Naive thymus-derived CD8-positive, alpha-beta T cell (primary cell): Measurements from ENCODE around the gene ARID5B. TPM values are rescaled to one million over a fixed set of nuclear protein-coding genes. Genes with fewer than 3 reads are reported as not detected.
"Not testable (repeated sequence)": the region's sequence is repeated elsewhere in the genome, so short reads cannot be mapped to it uniquely, and the experiment has no call there.

Experiments used
- ATAC-seq, 2 donors: fragments of 150-1000 bp; cut with Tn5 transposase in 1 of 2; sonication (Bioruptor Pico), chemical (Tn5 transposase) in 1 of 2; 1 replicate in 1 of 2; 2 replicates in 1 of 2; pipeline ENCODE4 v1.10.0; 2021; ENCODE audit warnings: mild to moderate bottlenecking in 2 of 2, moderate library complexity in 2 of 2
- POLR2A ChIA-PET: fragments of 350-600 bp; sonication (Branson Sonifier 250); formaldehyde crosslinking; loops from one replicate; lab custom pipeline; 2021; ENCODE audit warnings: antibody characterized with exemption; lab: Charles Lee
- DNase-seq, 10 donors: peaks; one replicate each; pipeline versions ENCODE4 v3.0.0 to v3.0.0-alpha.2; 2020 to 2022
- H3K27ac Mint-ChIP-seq, 10 donors: one replicate each; pipeline ENCODE4 v1.8.0; 2020 to 2022; ENCODE audit warnings: mild to moderate bottlenecking in 10 of 10, mixed read lengths in 10 of 10, moderate library complexity in 4 of 10, inconsistent platforms in 1 of 10
- H3K27me3 Mint-ChIP-seq, 5 donors: one replicate each; pipeline ENCODE4 v1.8.0; 2021 to 2022; ENCODE audit warnings: mixed read lengths in 5 of 5
- H3K36me3 Mint-ChIP-seq, 3 donors: one replicate each; pipeline ENCODE4 v1.8.0; 2020 to 2022; ENCODE audit warnings: mixed read lengths in 3 of 3, mild to moderate bottlenecking in 2 of 3, inconsistent platforms in 1 of 3
- H3K4me1 Mint-ChIP-seq, 4 donors: one replicate each; pipeline ENCODE4 v1.8.0; 2021 to 2022; ENCODE audit warnings: mixed read lengths in 4 of 4
- H3K4me3 Mint-ChIP-seq, 10 donors: one replicate each; pipeline ENCODE4 v1.8.0; 2020 to 2022; ENCODE audit warnings: mild to moderate bottlenecking in 10 of 10, mixed read lengths in 10 of 10, moderate library complexity in 6 of 10, inconsistent platforms in 1 of 10
- H3K9me3 Mint-ChIP-seq, 9 donors: one replicate each; pipeline ENCODE4 v1.8.0; 2020 to 2022; ENCODE audit warnings: mixed read lengths in 9 of 9, mild to moderate bottlenecking in 3 of 9, inconsistent platforms in 1 of 9, moderate library complexity in 1 of 9
- polyA plus RNA-seq, 3 donors: library from polyadenylated mRNA; unstranded; fragments of 300-500 nt; fragmentation: Illumina TruSeq; gene quantifications; one replicate each; pipeline ENCODE4 v1.2.3, GENCODE V29; 2021
- total RNA-seq, 8 experiments: library from RNA in 2 of 8; stranded (reverse) in 2 of 8; gene quantifications; one replicate each; pipeline ENCODE4 v1.2.3 and lab custom pipeline; 2021 to 2026

ARID5B gene
- total RNA-seq, result 10 to 100 TPM in 1 of 2 experiments, 1 to 10 TPM in 1; 9.6 to 12.4 TPM
- 10 to 100 TPM; 12.6 to 22.5 (median 16.2) TPM for polyA plus RNA-seq
- total RNA-seq (lab: John Stamatoyannopoulos, UW), result 14.1 to 106 (median 31.3) reads per million in 6 experiments

DNA sequence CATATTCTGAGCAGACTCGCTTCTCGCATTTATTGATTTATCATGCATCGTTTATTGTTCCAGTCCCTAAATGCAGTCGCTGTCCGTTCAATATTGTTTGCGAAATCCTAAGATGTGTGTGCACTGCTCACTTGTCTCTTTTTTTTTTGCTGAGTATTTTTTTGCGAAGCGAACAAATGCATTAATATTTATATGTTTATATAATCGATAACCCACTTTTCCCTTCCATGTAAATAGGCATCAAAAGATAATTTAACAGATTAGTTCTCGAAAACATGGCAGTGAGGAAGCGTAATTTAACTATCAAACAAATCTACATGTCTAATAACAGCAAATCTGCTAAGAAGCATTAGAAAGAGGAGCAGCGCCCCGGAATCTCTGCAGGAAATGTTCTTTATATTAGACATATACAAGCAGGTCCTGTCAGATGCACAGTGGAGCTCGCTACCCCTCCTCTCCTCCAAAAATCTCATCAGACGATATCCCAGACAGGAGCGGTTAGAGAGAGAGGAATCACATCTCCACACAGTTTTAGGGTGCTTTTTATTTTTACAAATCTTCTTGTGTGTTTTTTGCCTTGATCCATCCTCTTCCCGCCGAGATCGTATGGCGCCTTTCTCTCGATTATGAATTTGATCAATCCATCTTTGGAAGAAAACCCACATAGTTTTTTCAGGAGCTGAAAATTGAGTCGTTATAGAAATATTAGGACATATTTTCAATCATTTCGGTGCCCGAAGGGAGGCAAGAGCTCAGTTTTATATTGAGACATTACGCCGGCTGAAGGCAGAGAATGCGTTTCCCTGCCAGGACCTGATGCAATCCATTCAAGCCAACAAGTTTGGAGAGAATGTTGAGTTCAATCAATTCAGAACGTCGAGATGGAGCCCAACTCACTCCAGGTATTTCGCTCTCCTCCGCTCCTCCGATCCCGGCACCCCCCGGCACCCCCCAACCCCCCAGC is at the start of gene ARID5B:
Gene ARID5B, plus strand, starts transcription at position 871 of the 964 bp plus-strand sequence. Its CDS starts 11 bp downstream, at position 882.
- POLR2A ChIA-PET, result interaction anchor here (0.7 to 3.5 kb wide), 4 partner anchors 34 to 44 kb away, joined by 3 to 24 read pairs (median 6); no protein-coding TSS in a partner anchor
- peak within 1 kb of the TSS; percentile 85 to 99 (median 94) for H3K27ac Mint-ChIP-seq
- no peaks in the 10 kb centered on the region for H3K9me3 Mint-ChIP-seq
- peak within 1 kb of the TSS; percentile 83 to 96 (median 91) for H3K4me3 Mint-ChIP-seq
- no peaks in the 10 kb centered on the region for H3K36me3 Mint-ChIP-seq
- ATAC-seq, result no peak
- H3K27me3 Mint-ChIP-seq, result peaks cover 0 to 4% (median 0%) of the 10 kb centered on the region in 5 donors
- peak in 9 of 10 donors; percentile 14 to 82 (median 45) for DNase-seq
- H3K4me1 Mint-ChIP-seq, result peaks cover 14 to 60% (median 51%) of the 10 kb centered on the region in 4 donors

DNA sequence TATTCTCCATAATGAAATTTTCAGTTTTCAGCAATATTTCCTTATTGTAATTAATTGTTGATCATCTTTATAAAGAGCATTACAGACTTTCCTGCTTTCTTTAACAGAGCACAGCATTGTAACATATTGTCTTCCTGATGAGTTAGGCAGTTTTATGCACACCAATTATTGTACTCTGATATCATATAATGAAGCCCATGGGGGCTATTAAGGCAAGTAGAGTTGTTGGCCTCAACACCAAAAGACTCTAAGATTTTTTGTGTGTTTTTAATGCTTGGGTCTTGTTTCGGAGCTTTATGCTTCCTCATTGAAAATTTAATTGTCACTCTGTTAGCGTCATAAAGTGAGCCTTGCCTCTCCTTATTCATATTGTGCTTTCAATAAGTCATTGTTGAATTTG is 49.2 kb upstream of the ARID5B start:
- ATAC-seq (no peak), DNase-seq (no peak)
- POLR2A ChIA-PET, result no interaction called here
- Mint-ChIP-seq H3K27me3 (peaks cover 0 to 10% (median 4%) of the 10 kb centered on the region in 5 donors), H3K4me3 (no peak overlapping the region), H3K9me3 (no peaks in the 10 kb centered on the region), H3K4me1 (peaks cover 0 to 2% (median under 1%) of the 10 kb centered on the region in 4 donors), H3K27ac (no peak overlapping the region), H3K36me3 (no peaks in the 10 kb centered on the region)

DNA sequence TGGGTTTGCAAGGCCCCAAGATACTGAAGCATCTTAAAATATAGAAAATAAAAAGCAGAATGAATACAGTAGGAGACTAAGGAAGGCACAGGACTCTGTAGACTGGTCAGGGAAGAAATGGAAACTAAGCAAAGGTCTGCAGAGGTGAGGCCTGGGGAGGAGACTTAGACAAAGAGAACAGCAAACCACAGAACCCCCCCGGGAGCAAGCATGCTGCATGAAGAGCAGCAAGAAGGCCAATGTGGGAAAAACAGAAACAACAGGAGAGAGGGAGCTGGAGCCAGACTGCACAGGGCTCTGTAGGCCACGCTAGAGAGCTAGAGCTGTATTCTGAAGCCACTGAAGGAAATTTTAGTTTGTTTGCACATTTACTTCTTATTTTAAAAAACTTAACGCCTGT is 45.7 kb upstream of the ARID5B start:
- ATAC-seq (no peak), DNase-seq (no peak)
- POLR2A ChIA-PET, result no interaction called here
- H3K36me3 Mint-ChIP-seq, result no peaks in the 10 kb centered on the region
- H3K27me3 Mint-ChIP-seq, result peaks cover 0 to 10% (median 4%) of the 10 kb centered on the region in 5 donors
- no peak overlapping the region for H3K27ac Mint-ChIP-seq
- H3K4me3 Mint-ChIP-seq, result no peak overlapping the region
- no peaks in the 10 kb centered on the region for H3K4me1 Mint-ChIP-seq
- H3K9me3 Mint-ChIP-seq, result no peaks in the 10 kb centered on the region

DNA sequence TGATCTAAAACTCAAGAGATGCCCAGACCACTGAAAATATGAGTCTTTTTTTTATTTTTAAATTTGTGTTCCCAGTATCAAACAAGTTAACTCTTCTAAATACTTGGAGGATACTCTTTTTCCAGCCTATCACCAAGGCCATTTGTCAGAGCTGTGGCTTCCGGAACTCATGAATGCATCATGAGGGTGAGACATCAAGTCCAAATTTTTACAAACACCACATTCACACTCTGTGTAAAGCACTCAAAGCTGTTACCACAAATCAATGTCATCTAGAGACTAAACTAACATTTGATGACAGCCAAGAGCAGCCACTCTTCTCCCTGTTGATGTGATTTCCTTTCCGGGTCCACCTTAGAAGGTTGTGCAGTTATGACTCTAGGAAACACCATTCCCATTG is 43.8 kb upstream of the ARID5B start:
- H3K27ac Mint-ChIP-seq, result no peak overlapping the region
- no peak for ATAC-seq
- DNase-seq, result no peak
- no peaks in the 10 kb centered on the region for H3K36me3 Mint-ChIP-seq
- no peaks in the 10 kb centered on the region for H3K9me3 Mint-ChIP-seq
- H3K4me1 Mint-ChIP-seq, result no peaks in the 10 kb centered on the region
- H3K27me3 Mint-ChIP-seq, result peaks cover 0 to 10% (median 3%) of the 10 kb centered on the region in 5 donors
- no peak overlapping the region for H3K4me3 Mint-ChIP-seq
- POLR2A ChIA-PET, result no interaction called here

DNA sequence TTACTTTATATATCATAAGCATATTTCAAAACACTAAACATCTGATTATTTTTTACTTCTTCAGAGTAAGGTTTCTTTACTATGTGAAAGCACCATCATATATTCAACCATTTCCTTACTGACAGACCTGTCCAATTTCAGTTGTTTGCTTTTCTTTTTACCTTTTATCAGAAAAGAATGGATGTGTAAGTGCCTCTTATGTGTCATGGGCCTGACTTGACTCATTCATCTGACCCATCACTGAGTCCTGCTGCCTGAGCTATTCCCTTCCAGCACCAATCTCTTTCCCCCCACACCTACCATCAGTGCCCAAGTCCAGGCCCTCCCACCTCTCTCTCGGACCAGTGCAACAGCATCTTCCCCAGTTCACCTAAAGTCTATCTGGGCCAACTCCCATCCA is 41.7 kb upstream of the ARID5B start:
- Mint-ChIP-seq H3K36me3 (no peaks in the 10 kb centered on the region), H3K9me3 (no peaks in the 10 kb centered on the region), H3K4me1 (no peaks in the 10 kb centered on the region), H3K27ac (no peak overlapping the region), H3K27me3 (peaks cover 0 to 10% (median 3%) of the 10 kb centered on the region in 5 donors), H3K4me3 (no peak overlapping the region)
- ATAC-seq, result no peak
- DNase-seq, result no peak
- POLR2A ChIA-PET, result no interaction called here

GRCh38 chr10:61860964-61861758 is 40.3 kb upstream of the ARID5B start:
- Mint-ChIP-seq H3K9me3 (no peaks in the 10 kb centered on the region), H3K4me3 (no peak overlapping the region), H3K36me3 (no peaks in the 10 kb centered on the region), H3K27me3 (no peaks in the 10 kb centered on the region), H3K27ac (no peak overlapping the region), H3K4me1 (no peaks in the 10 kb centered on the region)
- DNase-seq (no peak), ATAC-seq (no peak)
- POLR2A ChIA-PET, result interaction anchor here (0.7 kb wide), 1 partner anchor 111 kb away, joined by 4 read pairs; no protein-coding TSS in a partner anchor

- POLR2A ChIA-PET, result no interaction called here
- Mint-ChIP-seq H3K27me3 (no peaks in the 10 kb centered on the region), H3K36me3 (no peaks in the 10 kb centered on the region), H3K4me3 (no peak overlapping the region), H3K27ac (no peak overlapping the region), H3K4me1 (peaks cover 0 to 11% (median 2%) of the 10 kb centered on the region in 4 donors), H3K9me3 (no peaks in the 10 kb centered on the region)
- no peak for DNase-seq
- no peak for ATAC-seq
These were observed 37.5 kb upstream of the ARID5B start for GRCh38 chr10:61863981-61864380.

DNA sequence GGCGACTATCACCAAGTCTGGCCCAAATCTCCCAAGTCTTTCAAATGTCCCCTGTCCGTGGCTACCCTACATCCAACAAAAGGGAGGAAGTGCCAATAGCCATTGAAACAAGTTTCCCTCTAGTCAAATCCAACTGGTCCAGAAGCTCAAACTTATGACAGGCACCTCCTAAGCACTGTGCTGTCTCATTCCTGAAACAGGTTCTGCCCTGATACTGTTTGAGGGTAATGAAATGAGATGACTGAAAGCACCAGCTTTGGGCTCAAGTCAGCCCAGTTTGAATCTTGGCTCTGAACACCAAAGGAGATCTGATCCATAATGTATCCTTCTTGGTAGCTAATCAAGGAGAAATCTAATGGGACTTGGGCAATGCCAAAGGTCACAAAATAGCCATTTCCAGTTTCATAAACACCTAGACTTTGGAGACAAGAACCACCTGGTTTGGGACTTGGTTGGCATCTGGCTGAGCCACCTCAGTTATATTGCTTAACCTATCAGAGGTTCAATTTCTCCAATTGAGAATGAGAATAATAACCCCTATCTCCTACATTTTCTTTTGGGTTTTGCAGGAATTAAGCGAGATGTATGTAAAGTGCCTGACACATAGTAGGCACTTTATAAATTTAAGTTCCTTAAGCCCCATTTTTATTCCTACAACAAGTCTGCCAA is 34.7 kb upstream of the ARID5B start:
- peak overlapping the region in 8 of 10 donors; percentile 12 to 82 (median 76) for H3K27ac Mint-ChIP-seq
- peak overlapping the region; percentile 64 to 89 (median 75) for H3K4me3 Mint-ChIP-seq
- no peak for ATAC-seq
- peaks cover 0 to 11% (median 2%) of the 10 kb centered on the region in 4 donors for H3K4me1 Mint-ChIP-seq
- H3K27me3 Mint-ChIP-seq, result no peaks in the 10 kb centered on the region
- POLR2A ChIA-PET, result interaction anchor here (1.8 to 2.1 kb wide), 3 partner anchors 33 to 116 kb away, joined by 10 to 24 read pairs (median 10); partner anchors contain the start of gene ARID5B
- H3K36me3 Mint-ChIP-seq, result no peaks in the 10 kb centered on the region
- H3K9me3 Mint-ChIP-seq, result no peaks in the 10 kb centered on the region
- DNase-seq, result no peak

GRCh38 chr10:61867374-61867773 is 34.1 kb upstream of the ARID5B start:
- not testable (repeated sequence) for H3K9me3 Mint-ChIP-seq, H3K36me3 Mint-ChIP-seq, H3K27me3 Mint-ChIP-seq
- DNase-seq (peak in 2 of 10 donors; percentile 3 to 26), ATAC-seq (peak in 1 of 2 donors; percentile 44)
- Mint-ChIP-seq H3K4me3 (peak overlapping the region; percentile 64 to 89 (median 75)), H3K4me1 (peaks cover 0 to 11% (median 2%) of the 10 kb centered on the region in 4 donors), H3K27ac (peak overlapping the region in 8 of 10 donors; percentile 12 to 82 (median 76))
- POLR2A ChIA-PET, result interaction anchor here (1.1 to 2.1 kb wide), 7 partner anchors 16 to 401 kb away, joined by 3 to 24 read pairs (median 6); partner anchors contain the start of genes ARID5B and RTKN2

GRCh38 chr10:61867817-61868216 is 33.7 kb upstream of the ARID5B start:
- not testable (repeated sequence) for H3K9me3 Mint-ChIP-seq, H3K36me3 Mint-ChIP-seq, H3K27me3 Mint-ChIP-seq
- H3K4me3 Mint-ChIP-seq, result peak overlapping the region; percentile 66 to 89 (median 78)
- POLR2A ChIA-PET, result interaction anchor here (1.1 to 2.1 kb wide), 7 partner anchors 15 to 401 kb away, joined by 3 to 24 read pairs (median 6); partner anchors contain the start of genes ARID5B and RTKN2
- peak overlapping the region in 9 of 10 donors; percentile 57 to 92 (median 80) for H3K27ac Mint-ChIP-seq
- ATAC-seq (peak in 1 of 2 donors; percentile 17), DNase-seq (peak; percentile 25 to 83 (median 56))
- H3K4me1 Mint-ChIP-seq, result peaks cover 0 to 11% (median 2%) of the 10 kb centered on the region in 4 donors

GRCh38 chr10:61869041-61869675 is 32.3 kb upstream of the ARID5B start:
- peak overlapping the region in 1 of 10 donors; percentile 15 for H3K27ac Mint-ChIP-seq
- POLR2A ChIA-PET, result no interaction called here
- no peaks in the 10 kb centered on the region for H3K36me3 Mint-ChIP-seq
- ATAC-seq, result no peak
- DNase-seq, result no peak
- H3K9me3 Mint-ChIP-seq, result no peaks in the 10 kb centered on the region
- peaks cover 0 to 11% (median 2%) of the 10 kb centered on the region in 4 donors for H3K4me1 Mint-ChIP-seq
- peaks cover 0 to 3% (median 0%) of the 10 kb centered on the region in 5 donors for H3K27me3 Mint-ChIP-seq
- H3K4me3 Mint-ChIP-seq, result peak overlapping the region in 3 of 10 donors; percentile 4 to 66 (median 28)
